Measurements from ENCODE around the gene PTPRT.

Gene PTPRT

GRCh38 chr20:42111349-42111748, 1078.4 kb downstream of the PTPRT start:
- no peak overlapping the region for H3K4me3 ChIP-seq (ENCODE audit: low read depth, low read length)
- CTCF ChIA-PET, result no interaction called here
- no peaks in the 10 kb centered on the region for H3K4me1 ChIP-seq (ENCODE audit: control insufficient read depth, insufficient read depth, low read length)
- POLR2A ChIA-PET, result no interaction called here
- TF ChIP-seq OVOL3 (tag by site-specific recombination; IDR thresholded peaks at IDR 0.05) (no peak), WT1 (tag by site-specific recombination; IDR thresholded peaks at IDR 0.05) (no peak), ZNF292 (tag by site-specific recombination; IDR thresholded peaks at IDR 0.05; ENCODE audit: borderline replicate concordance, low read depth) (no peak), ZNF623 (tag by site-specific recombination; IDR thresholded peaks at IDR 0.05) (no peak), ZNF274 (IDR thresholded peaks at IDR 0.05; ENCODE audit: low read length) (no peak), ZNF274 (tag by site-specific recombination; IDR thresholded peaks at IDR 0.05; ENCODE audit: borderline replicate concordance) (no peak)
- no peak overlapping the region for H3K27ac ChIP-seq (ENCODE audit: extremely low read depth, low read depth, low read length)
- H3K9me3 ChIP-seq (ENCODE audit: control insufficient read depth, insufficient read depth, low read depth, low read length), result no peaks in the 10 kb centered on the region
- H3K36me3 ChIP-seq (ENCODE audit: control insufficient read depth in 2 of 2, insufficient read depth in 1 of 2, low read length in 2 of 2), result no peaks in the 10 kb centered on the region

- Histone ChIP-seq H3K4me3 (ENCODE audit: low read depth, low read length) (no peak overlapping the region), H3K27ac (ENCODE audit: extremely low read depth, low read depth, low read length) (no peak overlapping the region), H3K9me3 (ENCODE audit: control insufficient read depth, insufficient read depth, low read depth, low read length) (no peaks in the 10 kb centered on the region), H3K4me1 (ENCODE audit: control insufficient read depth, insufficient read depth, low read length) (no peaks in the 10 kb centered on the region), H3K36me3 (ENCODE audit: control insufficient read depth in 2 of 2, insufficient read depth in 1 of 2, low read length in 2 of 2) (no peaks in the 10 kb centered on the region)
- POLR2A ChIA-PET, result no interaction called here
- no peak for TF ChIP-seq ZNF624 (tag by site-specific recombination; IDR thresholded peaks at IDR 0.05)
- TF ChIP-seq ZNF302 (tag by site-specific recombination; IDR thresholded peaks at IDR 0.05; ENCODE audit: low read depth), result no peak
- TF ChIP-seq ZNF777 (tag by site-specific recombination; IDR thresholded peaks at IDR 0.05; ENCODE audit: borderline replicate concordance), result no peak
- TF ChIP-seq ZNF394 (tag by site-specific recombination; IDR thresholded peaks at IDR 0.05; ENCODE audit: borderline replicate concordance), result no peak
- TF ChIP-seq ZBTB49 (tag by site-specific recombination; IDR thresholded peaks at IDR 0.05; ENCODE audit: low read depth), result no peak
- CTCF ChIA-PET, result no interaction called here
These were observed 1079.4 kb downstream of the PTPRT start for GRCh38 chr20:42110301-42110700.

- no peaks in the 10 kb centered on the region for H3K9me3 ChIP-seq (ENCODE audit: control insufficient read depth, insufficient read depth, low read depth, low read length)
- H3K27ac ChIP-seq (ENCODE audit: extremely low read depth, low read depth, low read length), result no peak overlapping the region
- H3K4me1 ChIP-seq (ENCODE audit: control insufficient read depth, insufficient read depth, low read length), result no peaks in the 10 kb centered on the region
- no peak overlapping the region for H3K4me3 ChIP-seq (ENCODE audit: low read depth, low read length)
- POLR2A ChIA-PET, result no interaction called here
- H3K36me3 ChIP-seq (ENCODE audit: control insufficient read depth in 2 of 2, insufficient read depth in 1 of 2, low read length in 2 of 2), result no peaks in the 10 kb centered on the region
- CTCF ChIA-PET, result no interaction called here
- TF ChIP-seq ZFP41 (tag by site-specific recombination; IDR thresholded peaks at IDR 0.05; ENCODE audit: borderline replicate concordance) (no peak), PRDM10 (tag by site-specific recombination; IDR thresholded peaks at IDR 0.05) (no peak), ZNF610 (tag by site-specific recombination; IDR thresholded peaks at IDR 0.05; ENCODE audit: borderline replicate concordance) (no peak), ZNF76 (tag by site-specific recombination; IDR thresholded peaks at IDR 0.05; ENCODE audit: borderline replicate concordance, low read depth) (no peak)
These were observed 1087.7 kb downstream of the PTPRT start for GRCh38 chr20:42102000-42102399.
